K562 (cell line): ENCODE data around the gene PPP1CB. TPM values are rescaled to one million over a fixed set of nuclear protein-coding genes. Genes with fewer than 3 reads are reported as not detected.

Experiments
- ATAC-seq: fragments of 200-7000 bp; cut with Tn5 transposase; 3 replicates; pipeline ENCODE4 v1.9.1; 2020; ENCODE audit warnings: moderate library complexity
- BruUV-seq: library from RNA; stranded (reverse); fragments of 400-500 nt; replicated peaks from 2 replicates; lab custom pipeline; 2021; lab: Mats Ljungman, UMichigan
- CTCF ChIA-PET: fragments of 300-600 bp; formaldehyde crosslinking; extraction: SDS; loops from one replicate; lab custom pipeline; 2021; ENCODE audit warnings: low intra/inter-chr PET ratio; lab: Yijun Ruan, JAX
- POLR2A ChIA-PET: fragments of 300-600, 350-650 bp; sonication (Branson Sonifier 250); formaldehyde crosslinking; extraction: SDS; loops from one replicate; lab custom pipeline; 2021; ENCODE audit warnings: antibody characterized with exemption, inconsistent platforms; lab: Yijun Ruan, JAX
- DNase-seq, 4 experiments: peaks; one replicate each; pipeline versions ENCODE4 v3.0.0 to v3.0.0-alpha.2; 2011 to 2018; ENCODE audit warnings: low spot score in 3 of 4, mixed read lengths in 3 of 4; ENCODE audit errors: extremely low read depth in 1 of 4
- FAIRE-seq: peaks from 2 replicates; lab custom pipeline; 2011; peaks lifted over from hg19 to GRCh38; lab: Jason Lieb, UNC
- H2AFZ ChIP-seq: 2 replicates; pipeline ENCODE4 v1.6.0; 2011; ENCODE audit warnings: low read depth, low read length, control low read depth, inconsistent platforms
- H3K27ac ChIP-seq: fragments of 200-600 bp; 3 replicates; pipeline ENCODE4 v1.8.0; 2011; ENCODE audit warnings: low read depth, mild to moderate bottlenecking, control low read depth, inconsistent platforms, low read length, moderate library complexity, mixed read lengths; ENCODE audit errors: extremely low read depth
- H3K27me3 ChIP-seq, 2 experiments: fragments of 300-600 bp in 1 of 2; 2 replicates in 1 of 2; 3 replicates in 1 of 2; pipeline versions ENCODE4 v1.6.0 to v1.8.0; 2011; ENCODE audit warnings: inconsistent platforms in 2 of 2, low read length in 2 of 2, mild to moderate bottlenecking in 1 of 2, mixed read lengths in 1 of 2, moderate library complexity in 1 of 2; ENCODE audit not compliant: control insufficient read depth in 2 of 2, insufficient read depth in 2 of 2
- H3K36me3 ChIP-seq: fragments of 300-600 bp; 3 replicates; pipeline ENCODE4 v1.8.0; 2011; ENCODE audit warnings: mild to moderate bottlenecking, low read length, inconsistent platforms; ENCODE audit not compliant: control insufficient read depth, insufficient read depth
- H3K4me1 ChIP-seq, 2 experiments: fragments of 200-600 bp in 1 of 2; replicated peaks in 1 of 2; 2 replicates in 1 of 2; 3 replicates in 1 of 2; pipeline versions ENCODE4 v1.5.1 to v1.8.0; 2011; ENCODE audit warnings: inconsistent platforms in 2 of 2, low read length in 2 of 2, mild to moderate bottlenecking in 1 of 2, mixed read lengths in 1 of 2, moderate library complexity in 1 of 2; ENCODE audit not compliant: control insufficient read depth in 2 of 2, insufficient read depth in 2 of 2
- H3K4me2 ChIP-seq: 2 replicates; pipeline ENCODE4 v1.6.1; 2011; ENCODE audit warnings: low read length, control low read depth, inconsistent platforms, mixed read lengths; ENCODE audit not compliant: insufficient read depth
- H3K4me3 ChIP-seq: fragments of 200-600 bp; sonication (generic), shearing (Covaris generic); 2 replicates; pipeline ENCODE4 v1.5.1; 2016; ENCODE audit warnings: control low read depth, inconsistent platforms
- H3K79me2 ChIP-seq: fragments of 200-600 bp; 3 replicates; pipeline ENCODE4 v1.8.0; 2011; ENCODE audit warnings: low read length, inconsistent platforms; ENCODE audit not compliant: control insufficient read depth, insufficient read depth
- H3K9ac ChIP-seq, 2 experiments: 2 replicates each; pipeline versions ENCODE4 v1.6.0 to v1.6.1; 2011; ENCODE audit warnings: low read depth in 2 of 2, low read length in 2 of 2, control low read depth in 1 of 2, inconsistent platforms in 1 of 2, mild to moderate bottlenecking in 1 of 2, mixed read lengths in 1 of 2; ENCODE audit not compliant: insufficient read depth in 1 of 2
- H3K9me1 ChIP-seq: one replicate; pipeline ENCODE4 v1.6.0; 2011; ENCODE audit warnings: inconsistent platforms, mild to moderate bottlenecking, low read length, moderate library complexity; ENCODE audit not compliant: control insufficient read depth, insufficient read depth
- H3K9me3 ChIP-seq: replicated peaks from 2 replicates; pipeline ENCODE4 v1.5.1; 2011; ENCODE audit warnings: low read depth, low read length, inconsistent platforms; ENCODE audit not compliant: control insufficient read depth, insufficient read depth
- H4K20me1 ChIP-seq: replicated peaks from 2 replicates; pipeline ENCODE4 v1.6.1; 2011; ENCODE audit warnings: low read length, inconsistent platforms, mixed read lengths; ENCODE audit not compliant: control insufficient read depth, insufficient read depth
- ATF1 ChIP-seq, 2 experiments: fragments of 450-650 bp in 1 of 2; IDR thresholded peaks; 2 replicates each; pipeline ENCODE4 v1.6.1; 2016; ENCODE audit warnings: missing compliant biosample characterization in 1 of 2, missing genetic modification characterization in 1 of 2
- LARP7 ChIP-seq: fragments of 450-650 bp; IDR thresholded peaks from 2 replicates; pipeline ENCODE4 v1.6.1; 2016
- PHF8 ChIP-seq: fragments of 200-600 bp; sonication (generic); IDR thresholded peaks from 2 replicates; pipeline ENCODE4 v1.6.1; 2012; ENCODE audit warnings: mixed run types, mild to moderate bottlenecking, inconsistent platforms, low read length, moderate library complexity, borderline replicate concordance
- ZNF699 ChIP-seq: fragments of 250-450 bp; sonication (Bioruptor Pico); IDR thresholded peaks from 2 replicates; pipeline ENCODE4 v1.8.0; 2021; ENCODE audit warnings: mild to moderate bottlenecking, moderate library complexity; ENCODE audit not compliant: insufficient replicate concordance
- ZNF785 ChIP-seq: fragments of 250-450 bp; sonication (Bioruptor Pico); IDR thresholded peaks from 2 replicates; pipeline ENCODE4 v1.4.0; 2020; ENCODE audit warnings: mild to moderate bottlenecking
- WGBS: fragments of 100-300 bp; shearing (Covaris generic); methylation state at CpG from one replicate; pipeline ENCODE4 v1.1.6; 2016; ENCODE audit warnings: low coverage, mixed read lengths; ENCODE audit not compliant: insufficient coverage; ENCODE audit errors: missing lambda C conversion rate; 5-methylcytosine and 5-hydroxymethylcytosine counted together
- in situ Hi-C: fragments of 300-500 bp; cut with MboI; formaldehyde crosslinking; loops from 4 replicates; pipeline ENCODE4 v1.15.0; 2018; ENCODE audit warnings: inconsistent platforms, mixed read lengths
- intact Hi-C: fragments of 100-400 bp; cut with micrococcal nuclease; formaldehyde crosslinking; loops from 2 replicates; pipeline ENCODE4 v1.14.2; 2022
- polyA plus RNA-seq, 8 experiments: library from polyadenylated mRNA; depleted of rRNA in 4 of 8; stranded (reverse) in 5 of 8; unstranded in 3 of 8; fragments of >200 nt; fragmentation: Nextera tagmentation in 2 of 8; fragmentation: Illumina TruSeq in 1 of 8; extraction: Ambion mirVana in 2 of 8; extraction: Trizol in 1 of 8; gene quantifications; 2 replicates each; pipeline versions ENCODE4 v1.2.1 to v1.2.3, GENCODE V29; 2011 to 2014; ENCODE audit warnings: inconsistent platforms in 1 of 8, missing spikeins in 1 of 8
- total RNA-seq, 7 experiments: library from RNA; depleted of rRNA in 6 of 7; stranded (reverse); fragments of >200 nt in 6 of 7; fragmentation: Illumina TruSeq in 2 of 7; extraction: Trizol in 2 of 7; gene quantifications; 2 replicates each; pipeline versions ENCODE4 v1.2.1 to v1.2.3, GENCODE V29; 2011 to 2021; ENCODE audit warnings: low replicate concordance in 1 of 7
- TF ChIP-seq, protein P1 (sequence below): fragments of 250-450 bp; sonication (Bioruptor Pico); IDR thresholded peaks from 2 replicates; pipeline ENCODE4 v1.8.0; 2021; ENCODE audit warnings: borderline replicate concordance, mild to moderate bottlenecking, moderate library complexity; ENCODE audit not compliant: poor library complexity, severe bottlenecking

Gene PPP1CB
- total and polyA plus RNA-seq, 9 of the 15 experiments (the other 6 are each of a cell fraction or from before 2014, with no cell fraction given) = 25.6 to 118 (median 58.9) TPM

DNA sequence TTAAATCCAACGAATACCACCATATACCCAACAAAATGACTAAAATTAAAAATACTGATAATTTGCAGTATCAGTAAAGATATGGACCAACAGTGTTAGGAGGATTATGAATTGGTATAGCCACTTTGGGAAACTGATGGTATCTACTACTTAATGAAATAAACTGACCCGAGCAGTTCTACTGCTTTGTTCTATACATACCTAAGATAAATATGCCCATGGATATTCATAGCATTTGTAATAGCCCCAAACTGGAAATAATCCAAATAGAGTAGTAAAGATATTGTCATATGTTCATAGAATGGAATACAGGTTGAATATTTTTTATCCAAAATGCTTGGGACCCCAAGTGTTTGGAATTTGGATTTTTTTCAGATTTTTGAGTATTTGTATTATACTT, 20.7 kb downstream of the PPP1CB start:
- no peak for FAIRE-seq
- H3K4me1 ChIP-seq = peaks cover 0 to 4% of the 10 kb centered on the region in 2 experiments; a peak in 1 of 5 replicates
- H3K79me2 ChIP-seq = peaks cover 88% of the 10 kb centered on the region
- 84% methylated on average over 2 of the region's 2 CpGs for WGBS
- BruUV-seq = no TSS peak
- intact Hi-C loops = no loop called here
- H3K4me2 ChIP-seq = no peak overlapping the region
- no peak overlapping the region for H3K9ac ChIP-seq
- CTCF ChIA-PET = no interaction called here
- TF ChIP-seq LARP7 = no peak
- no peak for TF ChIP-seq ZNF785
- no peak for TF ChIP-seq ZNF699 (CRISPR knock-in tag)
- TF ChIP-seq PHF8 = no peak
- TF ChIP-seq, protein P1, sequence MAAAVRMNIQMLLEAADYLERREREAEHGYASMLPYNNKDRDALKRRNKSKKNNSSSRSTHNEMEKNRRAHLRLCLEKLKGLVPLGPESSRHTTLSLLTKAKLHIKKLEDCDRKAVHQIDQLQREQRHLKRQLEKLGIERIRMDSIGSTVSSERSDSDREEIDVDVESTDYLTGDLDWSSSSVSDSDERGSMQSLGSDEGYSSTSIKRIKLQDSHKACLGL (CRISPR knock-in tag) = no peak
- no peak for TF ChIP-seq ATF1 (CRISPR knock-in tag; IDR thresholded peaks at IDR 0.05)
- no peak for TF ChIP-seq ATF1 (tag; IDR thresholded peaks at IDR 0.05)
- TF ChIP-seq, all 486 proteins: peak for 0
- Histone ChIP-seq H3K4me3 (no peak overlapping the region), H3K36me3 (peaks cover 8% of the 10 kb centered on the region; the same call in 2 of the 3 replicates), H4K20me1 (no peaks in the 10 kb centered on the region; the same call in 1 of the 2 replicates), H3K27me3 (no peaks in the 10 kb centered on the region), H3K27ac (no peak overlapping the region), H3K9me1 (no peaks in the 10 kb centered on the region), H3K9me3 (no peaks in the 10 kb centered on the region), H2AFZ (no peak overlapping the region)
- DNase-seq (no peak), ATAC-seq (no peak)
- POLR2A ChIA-PET = no interaction called here
- in situ Hi-C loops = loop anchor here (25.0 kb wide), 1 partner anchor 185 kb away; no protein-coding TSS in a partner anchor
